ENCODE results near the gene ZNF197.

DNA sequence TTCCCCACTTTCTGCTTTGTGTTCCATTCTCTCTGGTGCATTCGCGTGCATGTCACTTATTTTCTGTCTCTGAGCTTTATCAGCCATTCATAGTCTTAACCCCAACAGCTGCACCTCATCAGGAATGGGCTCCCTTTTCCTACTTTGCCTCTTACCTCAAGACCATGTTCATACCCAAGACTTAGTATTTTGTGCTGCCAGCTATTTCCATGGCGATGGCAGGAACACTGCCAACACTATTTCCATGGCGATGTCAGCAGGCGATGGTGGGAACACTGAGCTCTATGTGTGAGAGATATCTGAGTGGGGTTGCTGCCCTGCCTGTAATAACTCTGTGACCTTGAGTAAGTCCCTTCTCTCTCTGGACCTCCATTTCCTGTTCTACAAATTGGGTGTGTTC is 29.2 kb downstream of the ZNF197 start:
- TF ChIP-seq, protein P1, sequence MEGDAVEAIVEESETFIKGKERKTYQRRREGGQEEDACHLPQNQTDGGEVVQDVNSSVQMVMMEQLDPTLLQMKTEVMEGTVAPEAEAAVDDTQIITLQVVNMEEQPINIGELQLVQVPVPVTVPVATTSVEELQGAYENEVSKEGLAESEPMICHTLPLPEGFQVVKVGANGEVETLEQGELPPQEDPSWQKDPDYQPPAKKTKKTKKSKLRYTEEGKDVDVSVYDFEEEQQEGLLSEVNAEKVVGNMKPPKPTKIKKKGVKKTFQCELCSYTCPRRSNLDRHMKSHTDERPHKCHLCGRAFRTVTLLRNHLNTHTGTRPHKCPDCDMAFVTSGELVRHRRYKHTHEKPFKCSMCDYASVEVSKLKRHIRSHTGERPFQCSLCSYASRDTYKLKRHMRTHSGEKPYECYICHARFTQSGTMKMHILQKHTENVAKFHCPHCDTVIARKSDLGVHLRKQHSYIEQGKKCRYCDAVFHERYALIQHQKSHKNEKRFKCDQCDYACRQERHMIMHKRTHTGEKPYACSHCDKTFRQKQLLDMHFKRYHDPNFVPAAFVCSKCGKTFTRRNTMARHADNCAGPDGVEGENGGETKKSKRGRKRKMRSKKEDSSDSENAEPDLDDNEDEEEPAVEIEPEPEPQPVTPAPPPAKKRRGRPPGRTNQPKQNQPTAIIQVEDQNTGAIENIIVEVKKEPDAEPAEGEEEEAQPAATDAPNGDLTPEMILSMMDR (IDR thresholded peaks at IDR 0.05): no peak
- no peak for TF ChIP-seq ZFX (IDR thresholded peaks at IDR 0.05; ENCODE audit: borderline replicate concordance)
